Omental fat pad (tissue), 4 donors: ENCODE data around the gene USP36. TPM values are rescaled to one million over a fixed set of nuclear protein-coding genes. Genes with fewer than 3 reads are reported as not detected.
A peak's percentile ranks its signal among the peaks of the same experiment; 100 is the strongest.

ENCODE experiments used
- ATAC-seq: fragments of 150-250 bp; one replicate; pipeline ENCODE4 v1.9.1; 2016; ENCODE audit warnings: mild to moderate bottlenecking, moderate library complexity; ENCODE audit not compliant: low FRiP score
- DNase-seq: peaks from one replicate; pipeline ENCODE4 v3.0.0-alpha.2; 2019; ENCODE audit warnings: low spot score
- CTCF ChIP-seq, 3 donors: fragments of 450-650 bp; IDR thresholded peaks; one replicate each; pipeline ENCODE4 v1.5.1; 2016 to 2017; ENCODE audit warnings: antibody characterized with exemption in 3 of 3, mild to moderate bottlenecking in 3 of 3, moderate library complexity in 2 of 3
- total RNA-seq, 4 donors: library from RNA; depleted of rRNA; stranded (reverse); fragments of >200 nt; gene quantifications; one replicate each; pipeline ENCODE4 v1.1.0, GENCODE V29; 2016

USP36 gene
- total RNA-seq, 4 donors from 2014 or later: 32.5 to 162 (median 86.7) TPM

DNA sequence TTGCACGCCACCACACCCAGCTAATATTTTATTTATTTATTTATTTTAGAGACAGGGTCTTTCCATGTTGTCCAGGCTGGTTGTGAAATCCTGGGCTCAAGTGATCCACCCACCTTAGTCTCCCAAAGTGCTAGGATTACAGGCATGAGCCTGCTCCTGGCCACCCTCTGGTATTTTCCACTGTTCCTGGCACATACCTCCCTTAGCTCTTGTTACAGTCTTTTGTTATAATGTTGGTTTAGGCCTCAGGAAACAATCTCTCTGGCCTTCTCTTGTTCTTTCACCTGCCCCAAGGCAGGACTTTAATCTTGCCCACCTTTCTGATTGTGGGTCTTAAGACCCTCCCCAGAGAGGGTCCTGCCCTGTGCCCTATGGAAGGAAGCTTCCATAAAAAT is 55.0 kb downstream of the USP36 start:
- ATAC-seq (no peak), DNase-seq (no peak)
- no peak for TF ChIP-seq CTCF (IDR thresholded peaks at IDR 0.05)

- no peak for TF ChIP-seq CTCF (IDR thresholded peaks at IDR 0.05)
- DNase-seq (no peak), ATAC-seq (no peak)
These were observed 55.5 kb downstream of the USP36 start for GRCh38 chr17:78785011-78785662.

GRCh38 chr17:78784352-78784751 is 56.3 kb downstream of the USP36 start:
- no peak for DNase-seq
- TF ChIP-seq CTCF (IDR thresholded peaks at IDR 0.05): no peak
- ATAC-seq: no peak

- ATAC-seq (no peak), DNase-seq (no peak)
These were observed 56.8 kb downstream of the USP36 start for GRCh38 chr17:78783711-78784324.

GRCh38 chr17:78781893-78782304 is 58.7 kb downstream of the USP36 start, which contains the start of gene CYTH1:
Gene CYTH1 (minus strand): TSS chr17:78782273. CDS start chr17:78782223, 50 bp downstream.
- DNase-seq (no peak), ATAC-seq (no peak)
- TF ChIP-seq CTCF (IDR thresholded peaks at IDR 0.05): no peak

More at GRCh38 chr17:78783711-78784324, 56.8 kb downstream of the USP36 start:
- TF ChIP-seq CTCF (IDR thresholded peaks at IDR 0.05): no peak

DNA sequence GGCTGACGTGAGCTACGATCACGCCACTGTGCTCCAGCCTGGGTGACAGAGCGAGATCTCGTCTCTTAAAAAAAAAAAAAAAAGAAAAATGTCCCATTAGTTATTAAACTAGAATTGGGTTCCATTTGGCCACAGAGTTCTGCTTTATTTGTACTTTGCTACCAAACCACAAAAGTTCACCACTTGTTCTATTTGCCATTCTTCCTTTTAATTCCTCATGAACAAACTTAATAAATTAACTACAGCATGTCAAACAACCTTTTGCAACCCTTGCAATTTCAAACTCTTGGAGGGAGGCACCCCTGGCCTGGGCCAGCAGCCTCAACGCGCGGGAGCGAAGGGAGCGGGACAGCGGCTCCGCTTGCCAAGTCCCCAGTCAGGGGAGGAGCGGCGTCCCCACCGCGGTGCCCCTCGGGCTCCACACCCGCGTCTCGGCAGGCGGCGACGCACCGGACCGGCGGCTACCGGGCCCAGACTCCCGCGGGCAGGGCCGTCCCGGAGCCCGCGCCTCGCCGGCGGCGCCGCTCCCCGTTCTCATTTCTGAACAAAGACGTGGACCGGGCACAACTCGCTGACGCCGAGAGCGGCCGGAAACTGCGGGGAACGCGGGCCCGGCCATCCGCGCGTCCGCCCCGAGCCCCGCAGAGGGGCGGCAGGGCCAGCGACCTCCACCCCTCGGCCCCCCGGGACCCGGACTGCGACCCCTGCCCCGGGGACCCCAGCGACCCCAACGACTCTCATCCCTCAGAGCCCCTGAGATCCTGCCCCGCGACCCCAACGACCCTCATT is 59.3 kb downstream of the USP36 start:
- ATAC-seq (peak; percentile 14), DNase-seq (no peak)
- TF ChIP-seq CTCF (IDR thresholded peaks at IDR 0.05): no peak
